IMR-90 (cell line): ENCODE measurements around the gene CLASP1. TPM values are rescaled to one million over a fixed set of nuclear protein-coding genes. Genes with fewer than 3 reads are reported as not detected.

Experiments used
- ATAC-seq: fragments of 200-7000 bp; cut with Tn5 transposase; 2 replicates; pipeline ENCODE4 v1.9.1; 2020; ENCODE audit warnings: low read depth, mild to moderate bottlenecking, moderate library complexity
- BruUV-seq: library from RNA; stranded (reverse); fragments of 400-500 nt; replicated peaks from 2 replicates; lab custom pipeline; 2021; lab: Mats Ljungman, UMichigan
- CTCF ChIA-PET: fragments of 300-600 bp; formaldehyde crosslinking; extraction: SDS; loops from one replicate; lab custom pipeline; 2021; ENCODE audit warnings: antibody characterized with exemption; lab: Yijun Ruan, JAX
- POLR2A ChIA-PET: fragments of 300-600 bp; sonication (Branson Sonifier 250); formaldehyde crosslinking; loops from one replicate; lab custom pipeline; 2022; ENCODE audit warnings: antibody characterized with exemption; ENCODE audit not compliant: unreplicated experiment; lab: Charles Lee
- DNase-seq: peaks from one replicate; pipeline ENCODE4 v3.0.0; 2013
- H2AFZ ChIP-seq: replicated peaks from 2 replicates; pipeline ENCODE3; 2013; ENCODE audit warnings: low read length, mild to moderate bottlenecking; ENCODE audit not compliant: poor library complexity
- H2AK5ac ChIP-seq: 2 replicates; pipeline ENCODE4 v1.6.1; 2013; ENCODE audit warnings: low read depth, low read length, inconsistent platforms
- H2AK9ac ChIP-seq: replicated peaks from 2 replicates; pipeline ENCODE3; 2013; ENCODE audit warnings: mild to moderate bottlenecking, low read depth, low read length, moderate library complexity; ENCODE audit not compliant: poor library complexity
- H2BK120ac ChIP-seq: 2 replicates; pipeline ENCODE4 v1.6.1; 2013; ENCODE audit warnings: low read depth, low read length, inconsistent platforms
- H2BK15ac ChIP-seq: 3 replicates; pipeline ENCODE4 v1.6.1; 2013; ENCODE audit warnings: low read depth, low read length, inconsistent platforms
- H2BK20ac ChIP-seq: 2 replicates; pipeline ENCODE4 v1.6.1; 2013; ENCODE audit warnings: low read depth, mild to moderate bottlenecking, inconsistent platforms, low read length, moderate library complexity
- H2BK5ac ChIP-seq: 2 replicates; pipeline ENCODE4 v1.6.1; 2013; ENCODE audit warnings: mild to moderate bottlenecking, low read depth, low read length, inconsistent platforms; ENCODE audit not compliant: poor library complexity, severe bottlenecking
- H3K14ac ChIP-seq: replicated peaks from 2 replicates; pipeline ENCODE4 v1.6.1; 2013; ENCODE audit warnings: low read depth, low read length, inconsistent platforms
- H3K18ac ChIP-seq: 2 replicates; pipeline ENCODE4 v1.6.1; 2013; ENCODE audit warnings: low read depth, low read length, control low read depth
- H3K23ac ChIP-seq: 2 replicates; pipeline ENCODE4 v1.6.1; 2013; ENCODE audit warnings: low read depth, low read length, inconsistent platforms
- H3K27ac ChIP-seq: 2 replicates; pipeline ENCODE4 v1.5.1; 2013; ENCODE audit warnings: mild to moderate bottlenecking, control low read depth, low read length; ENCODE audit not compliant: insufficient read depth
- H3K27me3 ChIP-seq: 2 replicates; pipeline ENCODE4 v1.6.1; 2013; ENCODE audit warnings: low read length; ENCODE audit not compliant: control insufficient read depth, insufficient read depth
- H3K36me3 ChIP-seq: 2 replicates; pipeline ENCODE4 v1.6.1; 2013; ENCODE audit warnings: low read length, mixed read lengths; ENCODE audit not compliant: control insufficient read depth, insufficient read depth
- H3K4ac ChIP-seq: 2 replicates; pipeline ENCODE4 v1.6.1; 2013; ENCODE audit warnings: low read depth, low read length, inconsistent platforms
- H3K4me1 ChIP-seq: 2 replicates; pipeline ENCODE4 v1.6.1; 2013; ENCODE audit warnings: low read length, mixed read lengths; ENCODE audit not compliant: control insufficient read depth, insufficient read depth
- H3K4me2 ChIP-seq: 2 replicates; pipeline ENCODE4 v1.6.1; 2013; ENCODE audit warnings: low read depth, mild to moderate bottlenecking, control low read depth, low read length, moderate library complexity
- H3K4me3 ChIP-seq: 2 replicates; pipeline ENCODE4 v1.5.1; 2013; ENCODE audit warnings: low read depth, mild to moderate bottlenecking, control low read depth, low read length, moderate library complexity; ENCODE audit not compliant: insufficient read depth
- H3K56ac ChIP-seq: 2 replicates; pipeline ENCODE4 v1.6.1; 2013; ENCODE audit warnings: low read length, inconsistent platforms; ENCODE audit not compliant: insufficient read depth; ENCODE audit errors: extremely low read depth
- H3K79me1 ChIP-seq, 2 experiments: 2 replicates each; pipeline ENCODE4 v1.6.1; 2013; ENCODE audit warnings: low read length in 2 of 2, inconsistent platforms in 1 of 2, low read depth in 1 of 2
- H3K9ac ChIP-seq: 2 replicates; pipeline ENCODE4 v1.6.1; 2013; ENCODE audit warnings: low read depth, low read length, control low read depth
- H3K9me1 ChIP-seq: 2 replicates; pipeline ENCODE4 v1.6.1; 2013; ENCODE audit warnings: low read length, inconsistent platforms; ENCODE audit not compliant: insufficient read depth
- H3K9me3 ChIP-seq: 2 replicates; pipeline ENCODE4 v1.6.1; 2013; ENCODE audit warnings: low read length; ENCODE audit not compliant: control insufficient read depth, insufficient read depth
- H4K20me1 ChIP-seq: 2 replicates; pipeline ENCODE4 v1.6.1; 2013; ENCODE audit warnings: low read length, inconsistent platforms; ENCODE audit not compliant: insufficient read depth
- H4K5ac ChIP-seq: 2 replicates; pipeline ENCODE4 v1.6.1; 2013; ENCODE audit warnings: mild to moderate bottlenecking, low read depth, low read length, control low read depth
- H4K8ac ChIP-seq, 2 experiments: 2 replicates each; pipeline ENCODE4 v1.6.1; 2013; ENCODE audit warnings: low read depth in 2 of 2, low read length in 2 of 2, control low read depth in 1 of 2, inconsistent platforms in 1 of 2
- H4K91ac ChIP-seq: 2 replicates; pipeline ENCODE4 v1.6.1; 2013; ENCODE audit warnings: low read depth, low read length, inconsistent platforms; ENCODE audit not compliant: insufficient read depth
- CEBPB ChIP-seq: IDR thresholded peaks from 2 replicates; pipeline ENCODE4 v1.6.1; 2012; ENCODE audit warnings: low read depth, low read length, improper control_type of control experiment
- RCOR1 ChIP-seq: IDR thresholded peaks from 2 replicates; pipeline ENCODE4 v1.6.1; 2012; ENCODE audit warnings: mild to moderate bottlenecking, low read length, improper control_type of control experiment; ENCODE audit not compliant: insufficient replicate concordance
- WGBS, 2 experiments: methylation state at CpG; one replicate each; pipeline versions ENCODE4 v1.1.5 to v1.1.7; 2013; ENCODE audit warnings: missing lambda C conversion rate in 2 of 2; ENCODE audit not compliant: insufficient read length in 1 of 2; ENCODE audit errors: extremely low coverage in 2 of 2; 5-methylcytosine and 5-hydroxymethylcytosine counted together
- dilution Hi-C: fragments of 300-500 bp; cut with HindIII; formaldehyde crosslinking; loops from one replicate; pipeline ENCODE4 v1.14.3; 2018; ENCODE audit warnings: low sequenced_read_pairs; ENCODE audit not compliant: unreplicated experiment
- in situ Hi-C: fragments of 300-500 bp; cut with MboI; formaldehyde crosslinking; loops from 3 replicates; pipeline ENCODE4 v1.14.3; 2019; ENCODE audit warnings: low sequenced_read_pairs, inconsistent platforms, mixed read lengths
- intact Hi-C: fragments of 100-400 bp; cut with micrococcal nuclease; formaldehyde crosslinking; loops from 2 replicates; pipeline ENCODE4 v1.10.0; 2022
- polyA plus RNA-seq, 3 experiments: library from polyadenylated mRNA; depleted of rRNA; stranded (reverse); fragments of >200 nt; gene quantifications; 2 replicates each; pipeline ENCODE4 v1.2.3, GENCODE V29; 2012; ENCODE audit warnings: low replicate concordance in 1 of 3
- total RNA-seq: library from RNA; depleted of rRNA; stranded (reverse); fragments of >200 nt; gene quantifications from 2 replicates; pipeline ENCODE4 v1.2.3, GENCODE V29; 2012

CLASP1 gene
- total and polyA plus RNA-seq, 2 of the 4 experiments (the other 2 are of a cell fraction): 12.3 to 33.7 TPM

GRCh38 chr2:121524685-121525425, 124.4 kb downstream of the CLASP1 start:
- intact Hi-C loops: no loop called here

More at GRCh38 chr2:121524685-121525425, 124.4 kb downstream of the CLASP1 start:
- dilution Hi-C loops (no loop called here), in situ Hi-C loops (loop anchor here (10.0 to 25.0 kb wide), 3 partner anchors 70 to 438 kb away; no protein-coding TSS in a partner anchor)
- Histone ChIP-seq H3K18ac (no peak overlapping the region), H2AFZ (no peak overlapping the region), H2BK20ac (no peak overlapping the region), H3K4me3 (no peak overlapping the region), H3K36me3 (peaks cover 26% of the 10 kb centered on the region), H2BK15ac (no peak overlapping the region), H3K27me3 (no peaks in the 10 kb centered on the region), H3K56ac (no peak overlapping the region), H2AK5ac (no peak overlapping the region), H3K9me3 (no peaks in the 10 kb centered on the region), H3K27ac (no peak overlapping the region), H3K4ac (no peak overlapping the region), H4K8ac (no peak overlapping the region), H2AK9ac (no peak overlapping the region), H3K79me1 (peaks cover 32 to 70% of the 10 kb centered on the region in 2 experiments), H3K9me1 (peaks cover 28% of the 10 kb centered on the region), H2BK120ac (no peak overlapping the region), H4K91ac (no peak overlapping the region), H3K4me2 (no peak overlapping the region), H4K5ac (no peak overlapping the region), H2BK5ac (no peak overlapping the region), H3K9ac (no peak overlapping the region), H3K4me1 (peaks cover 3% of the 10 kb centered on the region; the same call in 1 of the 2 replicates), H3K14ac (no peak overlapping the region), H4K20me1 (peaks cover 3% of the 10 kb centered on the region; the same call in 1 of the 2 replicates), H3K23ac (no peak overlapping the region; the same call in 1 of the 2 replicates)
- no peak for ATAC-seq
- WGBS, 2 experiments: 89% methylated on average over 3 of the region's 9 CpGs; no CpG with 5 or more reads in 1 of the 2 experiments
- no peak for DNase-seq
- ChIA-PET POLR2A (no interaction called here), CTCF (no interaction called here)
- BruUV-seq: no TSS peak
- TF ChIP-seq RCOR1 (no peak), CEBPB (no peak)
